GM21447 (cell line): ENCODE measurements around the gene RBM22.
"Not testable (repeated sequence)": the region's sequence is repeated elsewhere in the genome, so short reads cannot be mapped to it uniquely, and the experiment has no call there.

ENCODE experiments used
- ATAC-seq: cut with Tn5 transposase; IDR thresholded peaks from one replicate; pipeline ENCODE4 v1.9.1; 2021; ENCODE audit not compliant: unreplicated experiment

RBM22 gene

GRCh38 chr5:150700594-150701377, at the start of gene RBM22:
TSS of gene RBM22 (minus strand) at chr5:150701062. CDS start at chr5:150700985, 77 bp downstream.
- ATAC-seq: peak; percentile 97

- no peak for ATAC-seq
Observed at GRCh38 chr5:150750469-150750868, 49.6 kb upstream of the RBM22 start.

- ATAC-seq: not testable (repeated sequence)
Observed at GRCh38 chr5:150743142-150743488, 42.3 kb upstream of the RBM22 start.

GRCh38 chr5:150742455-150743141, 41.7 kb upstream of the RBM22 start:
- ATAC-seq: not testable (repeated sequence)

- ATAC-seq: no peak
Observed at GRCh38 chr5:150740992-150741391, 40.1 kb upstream of the RBM22 start.

- ATAC-seq: no peak
Observed at GRCh38 chr5:150738862-150739261, 38.0 kb upstream of the RBM22 start.

GRCh38 chr5:150734579-150735384, 33.9 kb upstream of the RBM22 start:
- peak; percentile 79 for ATAC-seq

GRCh38 chr5:150731669-150732242, 30.9 kb upstream of the RBM22 start:
- no peak for ATAC-seq

GRCh38 chr5:150729859-150730258, 29.0 kb upstream of the RBM22 start:
- ATAC-seq: no peak

GRCh38 chr5:150723845-150724244, 23.0 kb upstream of the RBM22 start:
- ATAC-seq: no peak

- no peak for ATAC-seq
Observed at GRCh38 chr5:150710165-150710564, 9.3 kb upstream of the RBM22 start.

- ATAC-seq: no peak
Observed at GRCh38 chr5:150706776-150707390, 6.0 kb upstream of the RBM22 start.

GRCh38 chr5:150703762-150704161, 2.9 kb upstream of the RBM22 start:
- no peak for ATAC-seq

- peak; percentile 6 for ATAC-seq
Observed at GRCh38 chr5:150700246-150700593, 642 bp downstream of the RBM22 start.

- ATAC-seq: no peak
Observed at GRCh38 chr5:150694612-150695011, 6.2 kb downstream of the RBM22 start.

GRCh38 chr5:150692276-150692675, 8.6 kb downstream of the RBM22 start:
- ATAC-seq: no peak

- ATAC-seq: no peak
Observed at GRCh38 chr5:150690760-150691159, 10.1 kb downstream of the RBM22 start.

- no peak for ATAC-seq
Observed at GRCh38 chr5:150689120-150689519, 11.7 kb downstream of the RBM22 start.

- ATAC-seq: no peak
Observed at GRCh38 chr5:150676578-150676977, 24.3 kb downstream of the RBM22 start.

GRCh38 chr5:150675069-150675468, 25.8 kb downstream of the RBM22 start:
- no peak for ATAC-seq

GRCh38 chr5:150674341-150674821, 26.5 kb downstream of the RBM22 start:
- no peak for ATAC-seq
